GM19240 (cell line): ENCODE measurements around the gene NBPF11.
"Not testable (repeated sequence)": the region's sequence is repeated elsewhere in the genome, so short reads cannot be mapped to it uniquely, and the experiment has no call there.

Experiments
- DNase-seq: peaks from one replicate; pipeline ENCODE4 v3.0.0; 2011; ENCODE audit warnings: low spot score; ENCODE audit not compliant: insufficient read length

The NBPF11 gene

GRCh38 chr1:148150014-148150413 lies 2.1 kb downstream of the NBPF11 start:
- DNase-seq, result not testable (repeated sequence)

- not testable (repeated sequence) for DNase-seq
These were observed 2.8 kb downstream of the NBPF11 start for GRCh38 chr1:148149050-148149815.

GRCh38 chr1:148147052-148147838 lies 4.8 kb downstream of the NBPF11 start:
- DNase-seq, result not testable (repeated sequence)

GRCh38 chr1:148146191-148146997 lies 5.7 kb downstream of the NBPF11 start:
- not testable (repeated sequence) for DNase-seq

- not testable (repeated sequence) for DNase-seq
These were observed 8.9 kb downstream of the NBPF11 start for GRCh38 chr1:148143223-148143622.

- not testable (repeated sequence) for DNase-seq
These were observed 10.1 kb downstream of the NBPF11 start for GRCh38 chr1:148141936-148142335.

- not testable (repeated sequence) for DNase-seq
These were observed 13.5 kb downstream of the NBPF11 start for GRCh38 chr1:148138606-148139005.

GRCh38 chr1:148122341-148122740 lies 29.7 kb downstream of the NBPF11 start:
- DNase-seq, result not testable (repeated sequence)

- DNase-seq, result not testable (repeated sequence)
These were observed 31.7 kb downstream of the NBPF11 start for GRCh38 chr1:148120395-148120794.

- not testable (repeated sequence) for DNase-seq
These were observed 56.3 kb downstream of the NBPF11 start for GRCh38 chr1:148095732-148096131.

- not testable (repeated sequence) for DNase-seq
These were observed 65.9 kb downstream of the NBPF11 start for GRCh38 chr1:148086196-148086595.

- not testable (repeated sequence) for DNase-seq
These were observed 70.9 kb downstream of the NBPF11 start for GRCh38 chr1:148081205-148081604.

GRCh38 chr1:148078632-148079519 lies 73.2 kb downstream of the NBPF11 start:
- DNase-seq, result not testable (repeated sequence)

- not testable (repeated sequence) for DNase-seq
These were observed 74.0 kb downstream of the NBPF11 start for GRCh38 chr1:148078090-148078489.

GRCh38 chr1:148077458-148077857 lies 74.6 kb downstream of the NBPF11 start:
- DNase-seq, result not testable (repeated sequence)

- not testable (repeated sequence) for DNase-seq
These were observed 78.7 kb downstream of the NBPF11 start for GRCh38 chr1:148073392-148073791.

GRCh38 chr1:148068606-148069005 lies 83.5 kb downstream of the NBPF11 start:
- not testable (repeated sequence) for DNase-seq

GRCh38 chr1:148068201-148068600 lies 83.9 kb downstream of the NBPF11 start:
- not testable (repeated sequence) for DNase-seq

GRCh38 chr1:148060294-148060701 lies 91.8 kb downstream of the NBPF11 start:
- DNase-seq, result not testable (repeated sequence)

- DNase-seq, result not testable (repeated sequence)
These were observed 94.7 kb downstream of the NBPF11 start for GRCh38 chr1:148057384-148057783.
